Measurements from ENCODE around the gene ST6GALNAC5.

GRCh38 chr1:77047978-77048614 lies 180.8 kb downstream of the ST6GALNAC5 start:
- no peak for TF ChIP-seq POLR2A (IDR thresholded peaks at IDR 0.05)
- no peak for TF ChIP-seq CTCF (IDR thresholded peaks at IDR 0.05)
- no peak for TF ChIP-seq EP300 (IDR thresholded peaks at IDR 0.05)
